ENCODE results near the gene WDFY3. TPM values are rescaled to one million over a fixed set of nuclear protein-coding genes. Genes with fewer than 3 reads are reported as not detected.
A peak's percentile ranks its signal among the peaks of the same experiment; 100 is the strongest.

The WDFY3 gene
- polyA plus RNA-seq, 2 of the 4 experiments (the other 2 are of a cell fraction) = 6.6 to 25.1 TPM

DNA sequence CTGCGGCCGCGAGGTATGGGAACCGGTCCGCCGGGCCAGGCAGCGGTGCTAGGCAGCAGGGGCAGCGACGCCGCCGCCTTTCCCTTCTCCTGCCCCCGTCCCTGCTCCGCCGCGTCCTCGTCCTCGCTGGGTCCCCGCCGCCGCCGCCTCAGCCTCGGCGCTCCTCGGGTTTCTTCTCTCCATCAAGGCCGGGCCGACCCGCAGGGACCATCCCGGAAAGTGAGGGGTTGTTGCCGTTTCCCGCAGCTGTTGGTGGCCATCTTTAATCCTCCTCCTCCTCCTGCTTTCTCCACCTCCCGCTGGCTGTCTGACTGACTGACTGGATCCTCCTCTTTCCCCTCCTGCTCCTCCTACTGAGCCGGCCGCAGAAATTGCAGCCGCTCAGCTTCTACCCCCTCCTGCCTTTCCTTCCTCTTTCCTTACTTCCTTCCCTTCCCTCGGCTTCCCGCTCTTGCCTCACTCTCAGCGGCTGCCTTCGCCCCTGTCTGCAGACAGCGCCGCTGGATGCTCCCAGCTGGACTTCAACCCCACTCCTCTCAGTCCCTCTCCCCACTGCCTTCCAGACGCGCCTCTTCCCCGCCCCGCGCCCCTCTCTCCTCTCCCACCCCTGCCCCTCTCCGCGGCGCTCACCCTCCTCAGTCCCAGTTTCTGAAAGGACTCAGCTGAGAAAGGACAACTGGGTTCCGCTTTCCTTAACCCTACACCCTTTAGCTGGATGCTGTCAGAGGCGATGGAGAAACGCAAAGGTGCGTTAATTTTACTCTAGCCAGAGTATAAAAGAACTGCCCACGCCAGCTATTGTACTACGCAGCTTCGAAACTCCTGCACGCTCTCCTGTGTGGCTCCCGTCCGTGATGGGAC is at the start of gene WDFY3 (continued):
- TF ChIP-seq, protein P1, sequence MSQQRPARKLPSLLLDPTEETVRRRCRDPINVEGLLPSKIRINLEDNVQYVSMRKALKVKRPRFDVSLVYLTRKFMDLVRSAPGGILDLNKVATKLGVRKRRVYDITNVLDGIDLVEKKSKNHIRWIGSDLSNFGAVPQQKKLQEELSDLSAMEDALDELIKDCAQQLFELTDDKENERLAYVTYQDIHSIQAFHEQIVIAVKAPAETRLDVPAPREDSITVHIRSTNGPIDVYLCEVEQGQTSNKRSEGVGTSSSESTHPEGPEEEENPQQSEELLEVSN (IDR thresholded peaks at IDR 0.05; ENCODE audit: borderline replicate concordance, low read depth) = no peak
- TF ChIP-seq, protein P2, sequence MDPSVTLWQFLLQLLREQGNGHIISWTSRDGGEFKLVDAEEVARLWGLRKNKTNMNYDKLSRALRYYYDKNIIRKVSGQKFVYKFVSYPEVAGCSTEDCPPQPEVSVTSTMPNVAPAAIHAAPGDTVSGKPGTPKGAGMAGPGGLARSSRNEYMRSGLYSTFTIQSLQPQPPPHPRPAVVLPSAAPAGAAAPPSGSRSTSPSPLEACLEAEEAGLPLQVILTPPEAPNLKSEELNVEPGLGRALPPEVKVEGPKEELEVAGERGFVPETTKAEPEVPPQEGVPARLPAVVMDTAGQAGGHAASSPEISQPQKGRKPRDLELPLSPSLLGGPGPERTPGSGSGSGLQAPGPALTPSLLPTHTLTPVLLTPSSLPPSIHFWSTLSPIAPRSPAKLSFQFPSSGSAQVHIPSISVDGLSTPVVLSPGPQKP (IDR thresholded peaks at IDR 0.05; ENCODE audit: low read depth, low read length) = no peak
- TF ChIP-seq FOSL2 (IDR thresholded peaks at IDR 0.05) = no peak
- no peak for TF ChIP-seq FOSL2 (CRISPR knock-in tag; IDR thresholded peaks at IDR 0.05)
- no peak for TF ChIP-seq ZNF302 (CRISPR knock-in tag; IDR thresholded peaks at IDR 0.05)
- 0 out of 2 replicates have a peak, but pooled peaks have one; percentile 49 for TF ChIP-seq KDM5A (IDR thresholded peaks at IDR 0.05)
- TF ChIP-seq CBX2 (IDR thresholded peaks at IDR 0.05; ENCODE audit: borderline replicate concordance, low read depth) = no peak
- TF ChIP-seq MAFK (IDR thresholded peaks at IDR 0.05; ENCODE audit: partially characterized antibody) = no peak
- TF ChIP-seq KDM1A (IDR thresholded peaks at IDR 0.05; ENCODE audit: low read depth) = no peak
- TF ChIP-seq, protein P3, sequence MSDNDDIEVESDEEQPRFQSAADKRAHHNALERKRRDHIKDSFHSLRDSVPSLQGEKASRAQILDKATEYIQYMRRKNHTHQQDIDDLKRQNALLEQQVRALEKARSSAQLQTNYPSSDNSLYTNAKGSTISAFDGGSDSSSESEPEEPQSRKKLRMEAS (IDR thresholded peaks at IDR 0.05) = peak; percentile 37; the same call in 1 of the 2 replicates
- no peak for TF ChIP-seq RAD21 (conservative IDR thresholded peaks at IDR 0.05 in 1 of 2, IDR thresholded peaks at IDR 0.05 in 1 of 2)
- no peak for TF ChIP-seq HOXA7 (CRISPR knock-in tag; IDR thresholded peaks at IDR 0.05)

DNA sequence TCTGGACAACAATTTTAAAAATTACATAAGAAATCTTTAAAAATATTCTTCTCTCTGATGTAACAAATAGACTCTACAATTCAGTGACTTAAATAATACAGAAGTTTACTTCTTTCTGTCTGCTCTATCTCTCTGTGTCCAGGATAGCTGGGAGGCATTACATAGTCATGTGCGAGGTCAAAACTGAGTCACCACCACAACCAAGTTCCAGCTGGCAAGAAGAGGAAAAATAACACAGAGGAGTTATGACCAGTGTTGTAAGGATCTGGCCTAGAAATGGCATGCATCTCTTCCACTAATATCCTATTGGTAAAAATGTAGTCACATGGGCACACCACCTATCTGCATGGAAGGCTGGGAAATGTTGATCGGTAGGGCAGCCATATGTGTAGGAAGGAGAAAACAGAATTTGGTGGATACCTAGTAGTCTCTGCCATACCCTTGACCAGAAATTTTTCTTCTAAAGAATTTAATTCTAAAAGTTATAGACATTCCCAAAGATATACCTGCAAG is 39.4 kb upstream of the WDFY3 start:
- FAIRE-seq (no peak), ATAC-seq (no peak), DNase-seq (ENCODE audit: low read depth in 1 of 2, low spot score in 1 of 2) (no peak)
- ChIA-PET POLR2A (no interaction called here), CTCF (no interaction called here)
- TF ChIP-seq POLR2AphosphoS2 (conservative IDR thresholded peaks at IDR 0.05; ENCODE audit: low read length) (no peak), JUN (IDR thresholded peaks at IDR 0.05) (no peak), SMC3 (IDR thresholded peaks at IDR 0.05) (no peak), NFE2L2 (conservative IDR thresholded peaks at IDR 0.05; ENCODE audit: low read length) (no peak), NPAS2 (CRISPR knock-in tag; IDR thresholded peaks at IDR 0.05; ENCODE audit: borderline replicate concordance) (no peak), MAFK (IDR thresholded peaks at IDR 0.05; ENCODE audit: partially characterized antibody) (no peak), ZC3H11A (IDR thresholded peaks at IDR 0.05) (no peak), HDAC2 (IDR thresholded peaks at IDR 0.05) (no peak)
- TF ChIP-seq, protein P4, sequence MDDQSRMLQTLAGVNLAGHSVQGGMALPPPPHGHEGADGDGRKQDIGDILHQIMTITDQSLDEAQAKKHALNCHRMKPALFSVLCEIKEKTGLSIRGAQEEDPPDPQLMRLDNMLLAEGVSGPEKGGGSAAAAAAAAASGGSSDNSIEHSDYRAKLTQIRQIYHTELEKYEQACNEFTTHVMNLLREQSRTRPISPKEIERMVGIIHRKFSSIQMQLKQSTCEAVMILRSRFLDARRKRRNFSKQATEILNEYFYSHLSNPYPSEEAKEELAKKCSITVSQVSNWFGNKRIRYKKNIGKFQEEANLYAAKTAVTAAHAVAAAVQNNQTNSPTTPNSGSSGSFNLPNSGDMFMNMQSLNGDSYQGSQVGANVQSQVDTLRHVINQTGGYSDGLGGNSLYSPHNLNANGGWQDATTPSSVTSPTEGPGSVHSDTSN (IDR thresholded peaks at IDR 0.05) = no peak
- TF ChIP-seq, protein P5, sequence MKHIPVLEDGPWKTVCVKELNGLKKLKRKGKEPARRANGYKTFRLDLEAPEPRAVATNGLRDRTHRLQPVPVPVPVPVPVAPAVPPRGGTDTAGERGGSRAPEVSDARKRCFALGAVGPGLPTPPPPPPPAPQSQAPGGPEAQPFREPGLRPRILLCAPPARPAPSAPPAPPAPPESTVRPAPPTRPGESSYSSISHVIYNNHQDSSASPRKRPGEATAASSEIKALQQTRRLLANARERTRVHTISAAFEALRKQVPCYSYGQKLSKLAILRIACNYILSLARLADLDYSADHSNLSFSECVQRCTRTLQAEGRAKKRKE (CRISPR knock-in tag; IDR thresholded peaks at IDR 0.05; ENCODE audit: low read depth) = no peak
- TF ChIP-seq, protein P1 (IDR thresholded peaks at IDR 0.05; ENCODE audit: borderline replicate concordance, low read depth) = no peak
- no peak overlapping the region for H3K27ac ChIP-seq
- no peaks in the 10 kb centered on the region for H3K9me3 ChIP-seq
- no peak overlapping the region for H3K4me3 ChIP-seq
- WGBS (ENCODE audit: missing lambda C conversion rate) = 83% methylated on average over 2 of the region's 2 CpGs
- H3K4me2 ChIP-seq = no peak overlapping the region
- H3K4me1 ChIP-seq = no peaks in the 10 kb centered on the region
